Hepatocyte (in vitro differentiated cells): ENCODE data around the gene ZNF398. TPM values are rescaled to one million over a fixed set of nuclear protein-coding genes. Genes with fewer than 3 reads are reported as not detected.

Source experiments
- DNase-seq: peaks from one replicate; pipeline ENCODE4 v3.0.0-alpha.2; 2016; ENCODE audit warnings: low spot score
- H2AFZ ChIP-seq: fragments of 200-600 bp; sonication (generic); 2 replicates; pipeline ENCODE4 v1.6.0; 2016; ENCODE audit warnings: antibody characterized with exemption, mild to moderate bottlenecking
- H3K27ac ChIP-seq: fragments of 200-600 bp; sonication (generic); 2 replicates; pipeline ENCODE4 v1.5.1; 2016; ENCODE audit warnings: mild to moderate bottlenecking
- H3K27me3 ChIP-seq: fragments of 200-600 bp; sonication (generic); 2 replicates; pipeline ENCODE4 v1.6.1; 2016
- H3K36me3 ChIP-seq: fragments of 200-600 bp; sonication (generic); replicated peaks from 2 replicates; pipeline ENCODE4 v1.5.1; 2016; ENCODE audit warnings: low read depth; ENCODE audit not compliant: insufficient read depth
- H3K4me1 ChIP-seq: fragments of 200-600 bp; sonication (generic); 2 replicates; pipeline ENCODE4 v1.5.1; 2016; ENCODE audit warnings: mild to moderate bottlenecking, moderate library complexity; ENCODE audit not compliant: insufficient read depth
- H3K4me2 ChIP-seq: fragments of 200-600 bp; sonication (generic); 2 replicates; pipeline ENCODE4 v1.6.0; 2016
- H3K4me3 ChIP-seq: fragments of 200-600 bp; sonication (generic); 2 replicates; pipeline ENCODE4 v1.5.1; 2016; ENCODE audit warnings: mild to moderate bottlenecking
- H3K79me2 ChIP-seq: fragments of 200-600 bp; sonication (generic); 2 replicates; pipeline ENCODE4 v1.6.0; 2017; ENCODE audit warnings: mild to moderate bottlenecking
- H3K9me2 ChIP-seq: fragments of 200-600 bp; sonication (generic); replicated peaks from 2 replicates; pipeline ENCODE4 v1.6.0; 2017; ENCODE audit warnings: mild to moderate bottlenecking; ENCODE audit not compliant: insufficient read depth
- H3K9me3 ChIP-seq: fragments of 200-600 bp; sonication (generic); 2 replicates; pipeline ENCODE4 v1.5.1; 2016; ENCODE audit warnings: low read depth, mild to moderate bottlenecking
- H4K20me1 ChIP-seq: fragments of 200-600 bp; sonication (generic); 2 replicates; pipeline ENCODE4 v1.6.0; 2016; ENCODE audit warnings: mild to moderate bottlenecking; ENCODE audit not compliant: insufficient read depth, poor library complexity, severe bottlenecking
- EZH2 ChIP-seq: fragments of 200-600 bp; sonication (generic); IDR thresholded peaks from 2 replicates; pipeline ENCODE4 v1.6.1; 2016; ENCODE audit warnings: antibody characterized with exemption, mild to moderate bottlenecking, borderline replicate concordance
- EZH2phosphoT487 ChIP-seq: fragments of 200-600 bp; sonication (generic); IDR thresholded peaks from one replicate; pipeline ENCODE4 v1.6.1; 2018; ENCODE audit warnings: antibody characterized with exemption, mild to moderate bottlenecking, low read depth, moderate library complexity; ENCODE audit not compliant: unreplicated experiment, severe bottlenecking
- WGBS: methylation state at CpG from one replicate; pipeline ENCODE4 v1.1.6; 2016; ENCODE audit warnings: low lambda C conversion rate; ENCODE audit errors: missing lambda C conversion rate; 5-methylcytosine and 5-hydroxymethylcytosine counted together
- polyA plus RNA-seq: library from polyadenylated mRNA; unstranded; fragments of >200 nt; fragmentation: Nextera tagmentation; extraction: Ambion mirVana; gene quantifications from 2 replicates; pipeline ENCODE4 v1.2.1, GENCODE V29; 2016
- total RNA-seq: library from RNA; depleted of rRNA; stranded (reverse); fragments of >200 nt; gene quantifications from 2 replicates; pipeline ENCODE4 v1.2.3, GENCODE V29; 2014
- TF ChIP-seq, protein P1 (sequence below): fragments of 200-600 bp; sonication (generic); IDR thresholded peaks from 2 replicates; pipeline ENCODE4 v1.5.1; 2016; ENCODE audit warnings: antibody characterized with exemption, mild to moderate bottlenecking; ENCODE audit not compliant: poor library complexity

Gene ZNF398
- total and polyA plus RNA-seq, 2 experiments from 2014 or later: 8.1 to 12.5 TPM

- Histone ChIP-seq H3K27me3 (no peaks in the 10 kb centered on the region), H2AFZ (peak within 1 kb of the TSS; percentile 70), H3K9me3 (no peaks in the 10 kb centered on the region), H4K20me1 (peaks cover 17% of the 10 kb centered on the region), H3K4me3 (peak within 1 kb of the TSS; percentile 93), H3K9me2 (no peaks in the 10 kb centered on the region), H3K4me1 (peaks cover 10% of the 10 kb centered on the region), H3K36me3 (no peaks in the 10 kb centered on the region), H3K4me2 (peak within 1 kb of the TSS; percentile 99), H3K27ac (peak within 1 kb of the TSS; percentile 88), H3K79me2 (peaks cover 46% of the 10 kb centered on the region)
- under 1% methylated on average over 42 of the region's 97 CpGs for whole genome bisulfite sequencing
- peak; percentile 95 for DNase-seq
- no peak for TF ChIP-seq EZH2
- TF ChIP-seq, protein P1, sequence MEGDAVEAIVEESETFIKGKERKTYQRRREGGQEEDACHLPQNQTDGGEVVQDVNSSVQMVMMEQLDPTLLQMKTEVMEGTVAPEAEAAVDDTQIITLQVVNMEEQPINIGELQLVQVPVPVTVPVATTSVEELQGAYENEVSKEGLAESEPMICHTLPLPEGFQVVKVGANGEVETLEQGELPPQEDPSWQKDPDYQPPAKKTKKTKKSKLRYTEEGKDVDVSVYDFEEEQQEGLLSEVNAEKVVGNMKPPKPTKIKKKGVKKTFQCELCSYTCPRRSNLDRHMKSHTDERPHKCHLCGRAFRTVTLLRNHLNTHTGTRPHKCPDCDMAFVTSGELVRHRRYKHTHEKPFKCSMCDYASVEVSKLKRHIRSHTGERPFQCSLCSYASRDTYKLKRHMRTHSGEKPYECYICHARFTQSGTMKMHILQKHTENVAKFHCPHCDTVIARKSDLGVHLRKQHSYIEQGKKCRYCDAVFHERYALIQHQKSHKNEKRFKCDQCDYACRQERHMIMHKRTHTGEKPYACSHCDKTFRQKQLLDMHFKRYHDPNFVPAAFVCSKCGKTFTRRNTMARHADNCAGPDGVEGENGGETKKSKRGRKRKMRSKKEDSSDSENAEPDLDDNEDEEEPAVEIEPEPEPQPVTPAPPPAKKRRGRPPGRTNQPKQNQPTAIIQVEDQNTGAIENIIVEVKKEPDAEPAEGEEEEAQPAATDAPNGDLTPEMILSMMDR: peak; percentile 83
These were observed 48.2 kb downstream of the ZNF398 start, which contains the start of gene ZNF282 for GRCh38 chr7:149195180-149196150. Gene ZNF282 (plus strand): TSS chr7:149195546. CDS start chr7:149195590, 44 bp downstream.

DNA sequence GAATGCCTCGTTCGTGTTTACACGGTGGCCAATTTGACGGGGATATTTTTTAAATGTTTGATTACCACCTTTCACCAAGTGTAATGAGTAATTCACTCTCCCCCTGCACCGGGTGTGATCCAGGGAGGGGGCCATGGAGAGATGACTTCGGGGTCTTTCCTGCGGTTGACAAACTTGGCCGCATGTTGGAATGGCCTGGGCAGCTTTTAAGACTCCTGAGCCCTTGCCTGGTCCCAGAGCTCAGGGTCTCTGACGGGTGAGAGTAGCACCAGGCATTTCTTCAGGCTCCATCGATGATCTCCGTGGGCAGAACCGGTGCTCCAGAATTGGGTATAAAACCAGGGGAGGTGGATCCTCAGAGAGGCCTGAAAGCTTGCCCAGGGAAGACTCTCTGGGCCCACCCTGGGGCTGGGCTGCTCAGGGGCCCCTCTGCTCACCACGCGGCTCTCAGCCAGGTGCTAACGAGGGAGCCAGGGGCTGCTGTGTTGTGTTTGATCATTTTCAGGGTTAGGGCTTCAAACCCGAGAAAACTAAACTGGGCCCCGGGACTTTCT lies 49.0 kb downstream of the ZNF398 start:
- Histone ChIP-seq H3K4me1 (peaks cover 10% of the 10 kb centered on the region), H3K4me3 (peak overlapping the region; percentile 80), H3K36me3 (no peaks in the 10 kb centered on the region), H3K79me2 (peaks cover 54% of the 10 kb centered on the region), H3K9me2 (no peaks in the 10 kb centered on the region), H3K27me3 (no peaks in the 10 kb centered on the region), H3K9me3 (no peaks in the 10 kb centered on the region), H3K4me2 (peak overlapping the region; percentile 99), H2AFZ (peak overlapping the region; percentile 42), H4K20me1 (peaks cover 17% of the 10 kb centered on the region), H3K27ac (peak overlapping the region; percentile 85)
- 5% methylated on average over 17 of the region's 17 CpGs for WGBS
- DNase-seq: no peak
- TF ChIP-seq, protein P1: no peak
- TF ChIP-seq EZH2phosphoT487 (no peak), EZH2 (no peak)

DNA sequence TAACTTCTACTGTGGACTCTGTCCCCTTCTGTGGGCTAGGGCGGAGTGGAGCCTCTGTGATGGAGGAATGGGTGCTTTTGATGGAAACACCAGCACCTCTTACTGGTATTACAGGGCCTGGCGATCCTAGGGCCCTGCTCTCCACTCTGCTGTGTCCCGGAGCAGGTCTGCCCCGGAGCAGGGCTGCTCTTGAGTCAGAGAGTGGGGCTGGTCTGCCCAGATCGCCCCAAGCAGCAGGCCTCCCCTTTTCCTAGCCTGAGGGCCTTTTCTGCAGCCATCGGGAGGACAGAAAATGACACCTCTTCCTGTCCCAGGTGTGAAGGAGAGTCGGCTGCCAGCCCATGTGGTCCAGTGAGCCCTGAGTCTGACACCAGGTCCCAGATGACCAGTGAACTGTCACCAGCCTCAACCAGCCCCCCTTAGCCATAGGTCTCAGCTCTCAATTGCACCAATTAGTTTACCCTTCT lies 49.5 kb downstream of the ZNF398 start:
- Histone ChIP-seq H3K9me3 (no peaks in the 10 kb centered on the region), H2AFZ (no peak overlapping the region), H3K36me3 (no peaks in the 10 kb centered on the region), H3K4me3 (peak overlapping the region; percentile 80), H4K20me1 (peaks cover 17% of the 10 kb centered on the region), H3K27ac (peak overlapping the region; percentile 85), H3K9me2 (no peaks in the 10 kb centered on the region), H3K27me3 (no peaks in the 10 kb centered on the region), H3K79me2 (peaks cover 56% of the 10 kb centered on the region), H3K4me1 (peaks cover 10% of the 10 kb centered on the region), H3K4me2 (peak overlapping the region; percentile 99)
- 17% methylated on average over 7 of the region's 7 CpGs for WGBS
- DNase-seq: peak; percentile 39
- TF ChIP-seq EZH2phosphoT487: no peak

DNA sequence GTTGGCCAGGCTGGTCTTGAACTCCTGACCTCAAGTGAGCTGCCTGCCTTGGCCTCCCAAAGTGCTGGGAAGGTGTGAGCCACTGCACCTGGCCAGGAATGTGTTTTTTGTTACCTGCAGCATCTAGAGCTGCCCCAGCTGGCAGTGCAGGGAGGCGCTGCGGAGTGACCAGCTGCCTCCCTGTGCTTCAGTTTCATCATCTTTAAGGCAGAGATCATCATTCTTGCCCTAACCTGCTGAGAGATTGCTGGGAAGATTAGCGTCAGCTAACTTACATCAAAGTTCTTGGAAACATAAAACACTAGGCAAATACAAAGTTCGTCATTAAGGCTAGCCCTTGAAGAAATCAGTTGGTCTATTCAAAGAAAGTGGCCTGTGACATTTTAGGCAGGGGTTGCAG lies 50.4 kb downstream of the ZNF398 start:
- WGBS: 82% methylated on average over 4 of the region's 4 CpGs
- H3K4me1 ChIP-seq: peaks cover 10% of the 10 kb centered on the region
- DNase-seq: no peak
- no peaks in the 10 kb centered on the region for H3K36me3 ChIP-seq
- no peaks in the 10 kb centered on the region for H3K9me2 ChIP-seq
- H3K27me3 ChIP-seq: no peaks in the 10 kb centered on the region
- H3K4me3 ChIP-seq: no peak overlapping the region
- no peaks in the 10 kb centered on the region for H3K9me3 ChIP-seq
- peaks cover 17% of the 10 kb centered on the region for H4K20me1 ChIP-seq
- H3K4me2 ChIP-seq: peak overlapping the region; percentile 99
- H2AFZ ChIP-seq: no peak overlapping the region
- H3K27ac ChIP-seq: no peak overlapping the region
- peaks cover 60% of the 10 kb centered on the region for H3K79me2 ChIP-seq
- no peak for TF ChIP-seq EZH2phosphoT487
- no peak for TF ChIP-seq EZH2
- TF ChIP-seq, protein P1: no peak
